ENCODE measurements around the gene ABHD4.

ABHD4 gene

DNA sequence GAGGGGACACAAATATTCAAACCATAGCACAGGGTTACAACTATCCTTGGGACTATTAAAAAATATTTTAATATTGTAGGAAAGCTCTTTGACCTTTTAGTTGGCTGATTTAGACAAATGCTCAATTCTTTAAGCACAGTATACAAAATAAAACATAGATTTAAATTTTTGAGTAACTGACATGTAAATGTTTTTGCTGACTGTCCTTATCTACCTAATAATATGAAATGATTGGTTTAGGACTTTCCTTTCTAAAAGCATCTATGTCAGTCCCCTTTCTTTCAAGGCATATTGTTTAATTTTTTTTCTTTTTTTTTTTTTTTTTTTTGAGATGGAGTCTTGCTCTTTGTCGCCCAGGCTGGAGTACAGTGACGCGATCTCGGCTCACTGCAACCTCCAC lies 62.6 kb downstream of the ABHD4 start:
- FAIRE-seq, result no peak
- no peak for DNase-seq (ENCODE audit: low spot score)

All from RCC 7860 (cell line).